ENCODE results near the gene PDPR. TPM values are rescaled to one million over a fixed set of nuclear protein-coding genes. Genes with fewer than 3 reads are reported as not detected.
"Not testable (repeated sequence)": the region's sequence is repeated elsewhere in the genome, so short reads cannot be mapped to it uniquely, and the experiment has no call there.

The PDPR gene
- polyA plus RNA-seq, 1 donor (not counting 4 experiments of a cell fraction or from before 2014, with no cell fraction given): 19.8 TPM

DNA sequence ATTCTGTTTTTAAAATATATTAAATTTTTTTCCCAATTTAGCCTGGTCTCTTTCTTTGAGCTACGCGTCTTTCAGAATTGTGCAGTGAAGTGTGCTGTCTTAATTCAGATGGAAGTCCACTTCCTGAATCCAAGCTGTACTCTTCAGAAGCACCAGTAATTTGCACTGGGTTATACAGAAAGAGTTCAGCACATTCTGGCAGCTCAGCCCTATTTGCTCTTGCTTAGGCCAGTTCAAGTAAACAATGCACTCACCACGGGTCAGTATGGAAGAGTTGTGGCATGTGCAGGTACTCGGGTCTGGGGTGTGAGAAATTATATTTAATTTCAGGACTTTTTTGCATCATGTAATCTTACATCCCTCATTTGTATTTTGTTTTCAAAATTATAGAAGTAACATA lies 25.3 kb upstream of the PDPR start:
- H3K9me1 ChIP-seq (ENCODE audit: control insufficient read depth, extremely low read depth, insufficient read depth, low read length); FAIRE-seq; H3K9me3 ChIP-seq (ENCODE audit: control insufficient read depth, low read depth, low read length); DNase-seq (ENCODE audit: low read depth, low spot score); H3K27ac ChIP-seq (ENCODE audit: control insufficient read depth, insufficient read depth, low read length); H3K36me3 ChIP-seq (ENCODE audit: control insufficient read depth in 2 of 2, extremely low read depth in 1 of 2, insufficient read depth in 2 of 2, low read length in 2 of 2); H3K4me3 ChIP-seq (ENCODE audit: control insufficient read depth in 2 of 3, extremely low read depth in 1 of 3, insufficient read depth in 2 of 3, low read depth in 1 of 3, low read length in 3 of 3); H3K27me3 ChIP-seq (ENCODE audit: control insufficient read depth, extremely low read depth, insufficient read depth, low read length); H4K20me1 ChIP-seq (ENCODE audit: control insufficient read depth, extremely low read depth, insufficient read depth, low read length); dilution Hi-C loops (cut with MboI; ENCODE audit: extremely low pct_ligation_motif_present, low sequenced_read_pairs); H3K9ac ChIP-seq (ENCODE audit: control insufficient read depth, extremely low read depth, insufficient read depth, low read length); H3K4me2 ChIP-seq (ENCODE audit: control insufficient read depth, extremely low read depth, insufficient read depth, low read depth, low read length); H2AFZ ChIP-seq (ENCODE audit: control insufficient read depth, low read length); H3K79me2 ChIP-seq (ENCODE audit: control insufficient read depth, insufficient read depth, low read length); H3K4me1 ChIP-seq (ENCODE audit: control insufficient read depth, extremely low read depth, insufficient read depth, low read length): not testable (repeated sequence)

- not testable (repeated sequence) for FAIRE-seq
These were observed 24.8 kb upstream of the PDPR start for GRCh38 chr16:70089289-70089688.

GRCh38 chr16:70091104-70091503 lies 23.0 kb upstream of the PDPR start:
- H3K9me1 ChIP-seq (ENCODE audit: control insufficient read depth, extremely low read depth, insufficient read depth, low read length); H3K4me2 ChIP-seq (ENCODE audit: control insufficient read depth, extremely low read depth, insufficient read depth, low read depth, low read length); H3K9ac ChIP-seq (ENCODE audit: control insufficient read depth, extremely low read depth, insufficient read depth, low read length); H2AFZ ChIP-seq (ENCODE audit: control insufficient read depth, low read length); H3K79me2 ChIP-seq (ENCODE audit: control insufficient read depth, insufficient read depth, low read length); H3K4me3 ChIP-seq (ENCODE audit: control insufficient read depth in 2 of 3, extremely low read depth in 1 of 3, insufficient read depth in 2 of 3, low read depth in 1 of 3, low read length in 3 of 3); H3K4me1 ChIP-seq (ENCODE audit: control insufficient read depth, extremely low read depth, insufficient read depth, low read length); H4K20me1 ChIP-seq (ENCODE audit: control insufficient read depth, extremely low read depth, insufficient read depth, low read length); DNase-seq (ENCODE audit: low read depth, low spot score); dilution Hi-C loops (cut with MboI; ENCODE audit: extremely low pct_ligation_motif_present, low sequenced_read_pairs); H3K9me3 ChIP-seq (ENCODE audit: control insufficient read depth, low read depth, low read length); H3K27me3 ChIP-seq (ENCODE audit: control insufficient read depth, extremely low read depth, insufficient read depth, low read length); H3K27ac ChIP-seq (ENCODE audit: control insufficient read depth, insufficient read depth, low read length); H3K36me3 ChIP-seq (ENCODE audit: control insufficient read depth in 2 of 2, extremely low read depth in 1 of 2, insufficient read depth in 2 of 2, low read length in 2 of 2): not testable (repeated sequence)
- FAIRE-seq: peak; percentile 67

More at GRCh38 chr16:70089289-70089688, 24.8 kb upstream of the PDPR start:
- H3K27me3 ChIP-seq (ENCODE audit: control insufficient read depth, extremely low read depth, insufficient read depth, low read length); H3K4me3 ChIP-seq (ENCODE audit: control insufficient read depth in 2 of 3, extremely low read depth in 1 of 3, insufficient read depth in 2 of 3, low read depth in 1 of 3, low read length in 3 of 3); dilution Hi-C loops (cut with MboI; ENCODE audit: extremely low pct_ligation_motif_present, low sequenced_read_pairs); H3K4me2 ChIP-seq (ENCODE audit: control insufficient read depth, extremely low read depth, insufficient read depth, low read depth, low read length); H3K9me3 ChIP-seq (ENCODE audit: control insufficient read depth, low read depth, low read length); H3K79me2 ChIP-seq (ENCODE audit: control insufficient read depth, insufficient read depth, low read length); H3K9ac ChIP-seq (ENCODE audit: control insufficient read depth, extremely low read depth, insufficient read depth, low read length); H2AFZ ChIP-seq (ENCODE audit: control insufficient read depth, low read length); H3K4me1 ChIP-seq (ENCODE audit: control insufficient read depth, extremely low read depth, insufficient read depth, low read length); DNase-seq (ENCODE audit: low read depth, low spot score); H3K27ac ChIP-seq (ENCODE audit: control insufficient read depth, insufficient read depth, low read length); H3K36me3 ChIP-seq (ENCODE audit: control insufficient read depth in 2 of 2, extremely low read depth in 1 of 2, insufficient read depth in 2 of 2, low read length in 2 of 2); H4K20me1 ChIP-seq (ENCODE audit: control insufficient read depth, extremely low read depth, insufficient read depth, low read length); H3K9me1 ChIP-seq (ENCODE audit: control insufficient read depth, extremely low read depth, insufficient read depth, low read length): not testable (repeated sequence)

- H3K4me2 ChIP-seq (ENCODE audit: control insufficient read depth, extremely low read depth, insufficient read depth, low read depth, low read length); H3K27ac ChIP-seq (ENCODE audit: control insufficient read depth, insufficient read depth, low read length); H3K9me3 ChIP-seq (ENCODE audit: control insufficient read depth, low read depth, low read length); H3K9me1 ChIP-seq (ENCODE audit: control insufficient read depth, extremely low read depth, insufficient read depth, low read length); H3K4me1 ChIP-seq (ENCODE audit: control insufficient read depth, extremely low read depth, insufficient read depth, low read length); dilution Hi-C loops (cut with MboI; ENCODE audit: extremely low pct_ligation_motif_present, low sequenced_read_pairs); H3K4me3 ChIP-seq (ENCODE audit: control insufficient read depth in 2 of 3, extremely low read depth in 1 of 3, insufficient read depth in 2 of 3, low read depth in 1 of 3, low read length in 3 of 3); DNase-seq (ENCODE audit: low read depth, low spot score); H3K27me3 ChIP-seq (ENCODE audit: control insufficient read depth, extremely low read depth, insufficient read depth, low read length); H3K36me3 ChIP-seq (ENCODE audit: control insufficient read depth in 2 of 2, extremely low read depth in 1 of 2, insufficient read depth in 2 of 2, low read length in 2 of 2); FAIRE-seq; H2AFZ ChIP-seq (ENCODE audit: control insufficient read depth, low read length); H3K79me2 ChIP-seq (ENCODE audit: control insufficient read depth, insufficient read depth, low read length); H3K9ac ChIP-seq (ENCODE audit: control insufficient read depth, extremely low read depth, insufficient read depth, low read length); H4K20me1 ChIP-seq (ENCODE audit: control insufficient read depth, extremely low read depth, insufficient read depth, low read length): not testable (repeated sequence)
These were observed 20.0 kb upstream of the PDPR start for GRCh38 chr16:70094096-70094495.

DNA sequence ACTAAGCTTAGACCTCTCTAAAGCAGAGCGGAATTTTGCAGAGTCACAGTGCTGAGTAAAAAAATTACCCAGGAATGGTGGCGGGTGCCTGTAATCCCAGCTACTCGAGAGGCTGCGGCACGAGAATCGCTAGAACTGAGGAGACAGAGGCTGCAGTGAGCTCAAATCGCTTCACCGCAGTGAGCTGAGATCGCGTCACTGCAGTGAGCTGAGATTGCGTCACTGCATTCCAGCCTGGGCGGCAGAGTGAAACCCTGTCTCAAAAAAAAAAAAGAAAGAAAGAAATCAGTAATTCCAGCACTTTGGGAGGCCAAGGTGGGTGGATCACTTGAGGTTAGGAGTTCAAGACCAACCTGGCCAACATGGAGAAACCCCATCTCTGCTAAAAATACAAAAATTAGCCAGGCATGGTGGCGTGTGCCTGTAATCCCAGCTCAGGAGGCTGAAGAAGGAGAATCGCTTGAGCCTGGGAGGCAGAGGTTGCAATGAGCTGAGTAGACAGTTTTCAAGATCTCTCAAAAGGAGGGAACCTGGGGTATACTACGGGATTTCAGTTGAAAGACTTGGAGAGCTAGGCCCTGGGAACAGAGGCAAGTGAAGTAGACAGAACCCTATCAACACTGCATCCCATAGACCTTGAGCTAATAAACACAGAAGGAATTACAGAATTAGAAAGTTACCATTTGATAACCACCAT lies 4.4 kb upstream of the PDPR start:
- H3K27ac ChIP-seq (ENCODE audit: control insufficient read depth, insufficient read depth, low read length); H4K20me1 ChIP-seq (ENCODE audit: control insufficient read depth, extremely low read depth, insufficient read depth, low read length); H2AFZ ChIP-seq (ENCODE audit: control insufficient read depth, low read length); H3K9ac ChIP-seq (ENCODE audit: control insufficient read depth, extremely low read depth, insufficient read depth, low read length); dilution Hi-C loops (cut with MboI; ENCODE audit: extremely low pct_ligation_motif_present, low sequenced_read_pairs); H3K4me3 ChIP-seq (ENCODE audit: control insufficient read depth in 2 of 3, extremely low read depth in 1 of 3, insufficient read depth in 2 of 3, low read depth in 1 of 3, low read length in 3 of 3); H3K36me3 ChIP-seq (ENCODE audit: control insufficient read depth in 2 of 2, extremely low read depth in 1 of 2, insufficient read depth in 2 of 2, low read length in 2 of 2); DNase-seq (ENCODE audit: low read depth, low spot score); H3K4me2 ChIP-seq (ENCODE audit: control insufficient read depth, extremely low read depth, insufficient read depth, low read depth, low read length); H3K79me2 ChIP-seq (ENCODE audit: control insufficient read depth, insufficient read depth, low read length); H3K9me3 ChIP-seq (ENCODE audit: control insufficient read depth, low read depth, low read length); H3K4me1 ChIP-seq (ENCODE audit: control insufficient read depth, extremely low read depth, insufficient read depth, low read length); H3K9me1 ChIP-seq (ENCODE audit: control insufficient read depth, extremely low read depth, insufficient read depth, low read length); H3K27me3 ChIP-seq (ENCODE audit: control insufficient read depth, extremely low read depth, insufficient read depth, low read length); FAIRE-seq: not testable (repeated sequence)

Measured in keratinocyte (primary cell).